GM21529 (cell line): ENCODE measurements around the gene CPT1C.

ENCODE experiments used
- ATAC-seq: cut with Tn5 transposase; IDR thresholded peaks from one replicate; pipeline ENCODE4 v1.9.1; 2021; ENCODE audit not compliant: unreplicated experiment

Gene CPT1C

GRCh38 chr19:49690656-49691242 lies at the start of gene CPT1C:
CPT1C (plus strand) TSS chr19:49691116; CDS start chr19:49692253, 1,137 bp downstream.
- ATAC-seq, result no peak

- ATAC-seq, result peak; percentile 49
Observed at GRCh38 chr19:49641688-49642491, 49.0 kb upstream of the CPT1C start, which contains the start of gene SCAF1. SCAF1 (plus strand) TSS chr19:49642209; CDS start chr19:49645027, 2,818 bp downstream.

GRCh38 chr19:49642492-49643035 lies 48.4 kb upstream of the CPT1C start:
- ATAC-seq, result no peak

- ATAC-seq, result no peak
Observed at GRCh38 chr19:49643466-49643865, 47.5 kb upstream of the CPT1C start.

- no peak for ATAC-seq
Observed at GRCh38 chr19:49645592-49645991, 45.3 kb upstream of the CPT1C start.

GRCh38 chr19:49645995-49646394 lies 44.9 kb upstream of the CPT1C start:
- no peak for ATAC-seq

GRCh38 chr19:49646586-49646985 lies 44.3 kb upstream of the CPT1C start:
- ATAC-seq, result no peak

- ATAC-seq, result no peak
Observed at GRCh38 chr19:49651029-49651819, 39.7 kb upstream of the CPT1C start.

GRCh38 chr19:49651820-49652550 lies 38.9 kb upstream of the CPT1C start:
- ATAC-seq, result no peak

- ATAC-seq, result no peak
Observed at GRCh38 chr19:49652551-49653465, 38.1 kb upstream of the CPT1C start.

GRCh38 chr19:49653466-49653806 lies 37.5 kb upstream of the CPT1C start:
- ATAC-seq, result no peak

GRCh38 chr19:49654581-49654980 lies 36.3 kb upstream of the CPT1C start:
- ATAC-seq, result no peak

GRCh38 chr19:49655570-49656455 lies 35.1 kb upstream of the CPT1C start:
- ATAC-seq, result no peak

- no peak for ATAC-seq
Observed at GRCh38 chr19:49656456-49657109, 34.3 kb upstream of the CPT1C start.

GRCh38 chr19:49657493-49658138 lies 33.3 kb upstream of the CPT1C start:
- no peak for ATAC-seq

- ATAC-seq, result no peak
Observed at GRCh38 chr19:49658139-49658517, 32.8 kb upstream of the CPT1C start.

GRCh38 chr19:49658566-49659442 lies 32.1 kb upstream of the CPT1C start:
- ATAC-seq, result no peak
